HEK293 (cell line): ENCODE results near the gene ETV3.

Experiments used
- CTCF ChIA-PET: fragments of 350-600 bp; formaldehyde crosslinking; extraction: SDS; loops from one replicate; lab custom pipeline; 2021; ENCODE audit warnings: antibody characterized with exemption; lab: Yijun Ruan, JAX
- POLR2A ChIA-PET: fragments of 300-600 bp; formaldehyde crosslinking; extraction: SDS; loops from one replicate; lab custom pipeline; 2020; ENCODE audit warnings: antibody characterized with exemption, inconsistent platforms; lab: Yijun Ruan, JAX
- H3K27ac ChIP-seq: fragments of 200-500 bp; sonication (Bioruptor generic); 2 replicates; pipeline ENCODE4 v1.5.1; 2014; ENCODE audit warnings: low read depth, low read length, control low read depth, inconsistent platforms; ENCODE audit errors: extremely low read depth
- H3K36me3 ChIP-seq, 2 experiments: fragments of 200-500 bp in 1 of 2; sonication (Bioruptor generic) in 1 of 2; 1 replicate in 1 of 2; 2 replicates in 1 of 2; pipeline ENCODE4 v1.5.1; 2014 to 2017; ENCODE audit warnings: inconsistent platforms in 2 of 2, low read length in 2 of 2; ENCODE audit not compliant: control insufficient read depth in 2 of 2, insufficient read depth in 1 of 2
- H3K4me1 ChIP-seq: fragments of 200-500 bp; sonication (Bioruptor generic); 2 replicates; pipeline ENCODE4 v1.5.1; 2014; ENCODE audit warnings: mild to moderate bottlenecking, low read length, inconsistent platforms; ENCODE audit not compliant: control insufficient read depth, insufficient read depth
- H3K4me3 ChIP-seq: 2 replicates; pipeline ENCODE4 v1.5.1; 2011; ENCODE audit warnings: low read depth, mild to moderate bottlenecking, control low read depth, low read length, moderate library complexity
- H3K9me3 ChIP-seq: fragments of 200-500 bp; sonication (Bioruptor generic); 2 replicates; pipeline ENCODE4 v1.5.1; 2014; ENCODE audit warnings: low read depth, low read length, inconsistent platforms; ENCODE audit not compliant: control insufficient read depth, insufficient read depth
- IKZF3 ChIP-seq: fragments of 450-650 bp; IDR thresholded peaks from 2 replicates; pipeline ENCODE4 v1.5.0; 2018; ENCODE audit warnings: missing biosample characterization, mild to moderate bottlenecking, missing genetic modification characterization, moderate library complexity
- KLF8 ChIP-seq: fragments of 450-650 bp; formaldehyde crosslinking; IDR thresholded peaks from 2 replicates; pipeline ENCODE4 v1.5.1; 2016; ENCODE audit warnings: missing biosample characterization, missing genetic modification characterization
- TRIM28 ChIP-seq: IDR thresholded peaks from 2 replicates; pipeline ENCODE4 v1.6.1; 2011; ENCODE audit warnings: low read length, control low read depth, borderline replicate concordance
- ZEB2 ChIP-seq: fragments of 450-650 bp; formaldehyde crosslinking; IDR thresholded peaks from 2 replicates; pipeline ENCODE4 v1.5.1; 2016; ENCODE audit warnings: missing biosample characterization, missing genetic modification characterization
- ZNF169 ChIP-seq: fragments of 450-650 bp; formaldehyde crosslinking; IDR thresholded peaks from 2 replicates; pipeline ENCODE4 v1.5.1; 2016; ENCODE audit warnings: missing biosample characterization, missing genetic modification characterization
- ZNF175 ChIP-seq: fragments of 450-650 bp; formaldehyde crosslinking; IDR thresholded peaks from 2 replicates; pipeline ENCODE4 v1.5.1; 2016; ENCODE audit warnings: missing biosample characterization, missing genetic modification characterization
- ZNF19 ChIP-seq: fragments of 450-650 bp; formaldehyde crosslinking; IDR thresholded peaks from 2 replicates; pipeline ENCODE4; 2016; ENCODE audit warnings: missing biosample characterization, missing genetic modification characterization, low read depth
- ZNF366 ChIP-seq: fragments of 450-650 bp; formaldehyde crosslinking; conservative IDR thresholded peaks from 2 replicates; pipeline ENCODE4 v1.5.1; 2016; ENCODE audit warnings: missing biosample characterization, missing genetic modification characterization
- ZNF391 ChIP-seq: fragments of 450-650 bp; formaldehyde crosslinking; IDR thresholded peaks from 2 replicates; pipeline ENCODE4 v1.5.1; 2016; ENCODE audit warnings: low read depth, missing biosample characterization, missing genetic modification characterization, borderline replicate concordance
- ZNF596 ChIP-seq: fragments of 450-650 bp; IDR thresholded peaks from 2 replicates; pipeline ENCODE4 v1.5.0; 2018; ENCODE audit warnings: missing biosample characterization, mild to moderate bottlenecking, missing genetic modification characterization, moderate library complexity
- ZNF664 ChIP-seq: fragments of 450-650 bp; formaldehyde crosslinking; IDR thresholded peaks from 2 replicates; pipeline ENCODE4 v1.5.1; 2016; ENCODE audit warnings: missing biosample characterization, missing genetic modification characterization
- ZNF747 ChIP-seq: fragments of 450-650 bp; formaldehyde crosslinking; IDR thresholded peaks from 2 replicates; pipeline ENCODE4 v1.5.1; 2016; ENCODE audit warnings: missing biosample characterization, missing genetic modification characterization
- TF ChIP-seq, protein P1 (sequence below): fragments of 450-650 bp; formaldehyde crosslinking; IDR thresholded peaks from 2 replicates; pipeline ENCODE4 v1.5.1; 2016; ENCODE audit warnings: missing biosample characterization, missing genetic modification characterization
- TF ChIP-seq, protein P2 (sequence below): fragments of 450-650 bp; formaldehyde crosslinking; IDR thresholded peaks from 2 replicates; pipeline ENCODE4 v1.5.1; 2016; ENCODE audit warnings: missing biosample characterization, missing genetic modification characterization
- TF ChIP-seq, protein P3 (sequence below): fragments of 450-650 bp; formaldehyde crosslinking; IDR thresholded peaks from 2 replicates; pipeline ENCODE4 v1.5.1; 2017; ENCODE audit warnings: missing biosample characterization, missing genetic modification characterization
- TF ChIP-seq, protein P4 (sequence below): fragments of 450-650 bp; formaldehyde crosslinking; IDR thresholded peaks from 2 replicates; pipeline ENCODE4 v1.5.1; 2016; ENCODE audit warnings: missing biosample characterization, missing genetic modification characterization
- TF ChIP-seq, protein P5 (sequence below): fragments of 450-650 bp; formaldehyde crosslinking; IDR thresholded peaks from 2 replicates; pipeline ENCODE4 v1.5.1; 2016; ENCODE audit warnings: missing biosample characterization, missing genetic modification characterization
- TF ChIP-seq, protein P6 (sequence below): fragments of 450-650 bp; formaldehyde crosslinking; IDR thresholded peaks from 2 replicates; pipeline ENCODE4 v1.5.1; 2017; ENCODE audit warnings: missing biosample characterization, missing genetic modification characterization
- TF ChIP-seq, protein P7 (sequence below): fragments of 450-650 bp; formaldehyde crosslinking; IDR thresholded peaks from 2 replicates; pipeline ENCODE4 v1.5.1; 2016; ENCODE audit warnings: missing biosample characterization, missing genetic modification characterization

Gene ETV3

DNA sequence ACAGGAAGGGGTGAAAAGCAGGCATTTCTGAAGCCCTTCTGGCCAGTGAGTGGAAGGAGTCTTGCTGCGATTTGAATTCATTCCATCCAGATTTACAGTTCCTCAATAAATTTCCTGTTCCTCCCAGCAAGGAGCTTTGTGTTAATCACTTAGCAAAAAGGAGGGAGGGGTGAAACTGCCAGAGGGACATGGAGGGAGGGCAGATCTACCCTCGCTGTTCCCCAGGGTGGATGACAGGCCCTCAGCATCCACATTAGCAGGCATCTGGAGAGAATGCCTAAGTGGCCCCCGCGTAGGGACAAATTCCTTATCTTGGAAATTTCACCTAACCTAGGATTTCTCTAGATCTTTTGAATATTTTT is 1.2 kb downstream of the ETV3 start (continued):
- TF ChIP-seq ZEB2 (tag by site-specific recombination), result peak; percentile 21; the same call in 1 of the 2 replicates
- TF ChIP-seq, protein P1, sequence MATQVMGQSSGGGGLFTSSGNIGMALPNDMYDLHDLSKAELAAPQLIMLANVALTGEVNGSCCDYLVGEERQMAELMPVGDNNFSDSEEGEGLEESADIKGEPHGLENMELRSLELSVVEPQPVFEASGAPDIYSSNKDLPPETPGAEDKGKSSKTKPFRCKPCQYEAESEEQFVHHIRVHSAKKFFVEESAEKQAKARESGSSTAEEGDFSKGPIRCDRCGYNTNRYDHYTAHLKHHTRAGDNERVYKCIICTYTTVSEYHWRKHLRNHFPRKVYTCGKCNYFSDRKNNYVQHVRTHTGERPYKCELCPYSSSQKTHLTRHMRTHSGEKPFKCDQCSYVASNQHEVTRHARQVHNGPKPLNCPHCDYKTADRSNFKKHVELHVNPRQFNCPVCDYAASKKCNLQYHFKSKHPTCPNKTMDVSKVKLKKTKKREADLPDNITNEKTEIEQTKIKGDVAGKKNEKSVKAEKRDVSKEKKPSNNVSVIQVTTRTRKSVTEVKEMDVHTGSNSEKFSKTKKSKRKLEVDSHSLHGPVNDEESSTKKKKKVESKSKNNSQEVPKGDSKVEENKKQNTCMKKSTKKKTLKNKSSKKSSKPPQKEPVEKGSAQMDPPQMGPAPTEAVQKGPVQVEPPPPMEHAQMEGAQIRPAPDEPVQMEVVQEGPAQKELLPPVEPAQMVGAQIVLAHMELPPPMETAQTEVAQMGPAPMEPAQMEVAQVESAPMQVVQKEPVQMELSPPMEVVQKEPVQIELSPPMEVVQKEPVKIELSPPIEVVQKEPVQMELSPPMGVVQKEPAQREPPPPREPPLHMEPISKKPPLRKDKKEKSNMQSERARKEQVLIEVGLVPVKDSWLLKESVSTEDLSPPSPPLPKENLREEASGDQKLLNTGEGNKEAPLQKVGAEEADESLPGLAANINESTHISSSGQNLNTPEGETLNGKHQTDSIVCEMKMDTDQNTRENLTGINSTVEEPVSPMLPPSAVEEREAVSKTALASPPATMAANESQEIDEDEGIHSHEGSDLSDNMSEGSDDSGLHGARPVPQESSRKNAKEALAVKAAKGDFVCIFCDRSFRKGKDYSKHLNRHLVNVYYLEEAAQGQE (tag by site-specific recombination), result no peak
- peak; percentile 73 for TF ChIP-seq ZNF664 (tag by site-specific recombination)
- peak; percentile 35 for TF ChIP-seq IKZF3 (tag by site-specific recombination)
- TF ChIP-seq, protein P2, sequence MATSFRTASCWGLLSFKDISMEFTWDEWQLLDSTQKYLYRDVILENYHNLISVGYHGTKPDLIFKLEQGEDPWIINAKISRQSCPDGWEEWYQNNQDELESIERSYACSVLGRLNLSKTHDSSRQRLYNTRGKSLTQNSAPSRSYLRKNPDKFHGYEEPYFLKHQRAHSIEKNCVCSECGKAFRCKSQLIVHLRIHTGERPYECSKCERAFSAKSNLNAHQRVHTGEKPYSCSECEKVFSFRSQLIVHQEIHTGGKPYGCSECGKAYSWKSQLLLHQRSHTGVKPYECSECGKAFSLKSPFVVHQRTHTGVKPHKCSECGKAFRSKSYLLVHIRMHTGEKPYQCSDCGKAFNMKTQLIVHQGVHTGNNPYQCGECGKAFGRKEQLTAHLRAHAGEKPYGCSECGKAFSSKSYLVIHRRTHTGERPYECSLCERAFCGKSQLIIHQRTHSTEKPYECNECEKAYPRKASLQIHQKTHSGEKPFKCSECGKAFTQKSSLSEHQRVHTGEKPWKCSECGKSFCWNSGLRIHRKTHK, result no peak
- TF ChIP-seq, protein P3, sequence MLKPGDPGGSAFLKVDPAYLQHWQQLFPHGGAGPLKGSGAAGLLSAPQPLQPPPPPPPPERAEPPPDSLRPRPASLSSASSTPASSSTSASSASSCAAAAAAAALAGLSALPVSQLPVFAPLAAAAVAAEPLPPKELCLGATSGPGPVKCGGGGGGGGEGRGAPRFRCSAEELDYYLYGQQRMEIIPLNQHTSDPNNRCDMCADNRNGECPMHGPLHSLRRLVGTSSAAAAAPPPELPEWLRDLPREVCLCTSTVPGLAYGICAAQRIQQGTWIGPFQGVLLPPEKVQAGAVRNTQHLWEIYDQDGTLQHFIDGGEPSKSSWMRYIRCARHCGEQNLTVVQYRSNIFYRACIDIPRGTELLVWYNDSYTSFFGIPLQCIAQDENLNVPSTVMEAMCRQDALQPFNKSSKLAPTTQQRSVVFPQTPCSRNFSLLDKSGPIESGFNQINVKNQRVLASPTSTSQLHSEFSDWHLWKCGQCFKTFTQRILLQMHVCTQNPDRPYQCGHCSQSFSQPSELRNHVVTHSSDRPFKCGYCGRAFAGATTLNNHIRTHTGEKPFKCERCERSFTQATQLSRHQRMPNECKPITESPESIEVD (tag by site-specific recombination), result peak; percentile 52; the same call in 1 of the 2 replicates
- TF ChIP-seq, protein P4, sequence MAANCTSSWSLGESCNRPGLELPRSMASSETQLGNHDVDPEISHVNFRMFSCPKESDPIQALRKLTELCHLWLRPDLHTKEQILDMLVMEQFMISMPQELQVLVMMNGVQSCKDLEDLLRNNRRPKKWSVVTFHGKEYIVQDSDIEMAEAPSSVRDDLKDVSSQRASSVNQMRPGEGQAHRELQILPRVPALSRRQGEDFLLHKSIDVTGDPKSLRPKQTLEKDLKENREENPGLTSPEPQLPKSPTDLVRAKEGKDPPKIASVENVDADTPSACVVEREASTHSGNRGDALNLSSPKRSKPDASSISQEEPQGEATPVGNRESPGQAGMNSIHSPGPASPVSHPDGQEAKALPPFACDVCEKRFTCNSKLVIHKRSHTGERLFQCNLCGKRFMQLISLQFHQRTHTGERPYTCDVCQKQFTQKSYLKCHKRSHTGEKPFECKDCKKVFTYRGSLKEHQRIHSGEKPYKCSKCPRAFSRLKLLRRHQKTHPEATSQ (tag by site-specific recombination), result no peak
- TF ChIP-seq ZNF175 (tag by site-specific recombination), result no peak
- no peak for TF ChIP-seq ZNF366 (tag by site-specific recombination)

DNA sequence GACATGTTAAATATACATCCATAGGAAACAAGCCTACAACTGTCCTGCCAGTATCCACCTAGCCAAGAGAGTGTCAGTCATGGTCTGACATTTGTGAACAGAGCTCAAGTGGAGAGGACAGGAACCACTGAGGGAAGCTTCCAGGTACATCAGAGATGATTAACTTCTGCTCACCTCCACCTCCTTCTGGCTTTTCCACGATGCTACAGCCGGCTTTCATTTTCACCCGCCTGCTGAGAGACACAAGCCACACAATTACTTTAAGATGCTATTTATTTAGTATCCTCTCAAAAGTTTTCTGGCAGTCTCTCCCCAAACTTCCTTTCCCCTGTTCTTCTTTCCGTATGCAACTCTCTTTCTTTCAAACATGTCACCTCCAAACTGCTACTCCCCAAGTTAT is 2.1 kb downstream of the ETV3 start:
- H3K4me3 ChIP-seq, result no peak overlapping the region
- ChIA-PET POLR2A (no interaction called here), CTCF (interaction anchor here (0.6 to 5.0 kb wide), 11 partner anchors 9 to 741 kb away, joined by 3 to 39 read pairs (median 3); no protein-coding TSS in a partner anchor)
- H3K4me1 ChIP-seq, result peaks cover 6% of the 10 kb centered on the region
- H3K27ac ChIP-seq, result no peak overlapping the region
- H3K9me3 ChIP-seq, result no peaks in the 10 kb centered on the region
- H3K36me3 ChIP-seq, result peaks cover 28 to 51% of the 10 kb centered on the region in 2 experiments
- no peak for TF ChIP-seq ZNF747
- no peak for TF ChIP-seq ZNF169 (tag by site-specific recombination)
- TF ChIP-seq, protein P5, sequence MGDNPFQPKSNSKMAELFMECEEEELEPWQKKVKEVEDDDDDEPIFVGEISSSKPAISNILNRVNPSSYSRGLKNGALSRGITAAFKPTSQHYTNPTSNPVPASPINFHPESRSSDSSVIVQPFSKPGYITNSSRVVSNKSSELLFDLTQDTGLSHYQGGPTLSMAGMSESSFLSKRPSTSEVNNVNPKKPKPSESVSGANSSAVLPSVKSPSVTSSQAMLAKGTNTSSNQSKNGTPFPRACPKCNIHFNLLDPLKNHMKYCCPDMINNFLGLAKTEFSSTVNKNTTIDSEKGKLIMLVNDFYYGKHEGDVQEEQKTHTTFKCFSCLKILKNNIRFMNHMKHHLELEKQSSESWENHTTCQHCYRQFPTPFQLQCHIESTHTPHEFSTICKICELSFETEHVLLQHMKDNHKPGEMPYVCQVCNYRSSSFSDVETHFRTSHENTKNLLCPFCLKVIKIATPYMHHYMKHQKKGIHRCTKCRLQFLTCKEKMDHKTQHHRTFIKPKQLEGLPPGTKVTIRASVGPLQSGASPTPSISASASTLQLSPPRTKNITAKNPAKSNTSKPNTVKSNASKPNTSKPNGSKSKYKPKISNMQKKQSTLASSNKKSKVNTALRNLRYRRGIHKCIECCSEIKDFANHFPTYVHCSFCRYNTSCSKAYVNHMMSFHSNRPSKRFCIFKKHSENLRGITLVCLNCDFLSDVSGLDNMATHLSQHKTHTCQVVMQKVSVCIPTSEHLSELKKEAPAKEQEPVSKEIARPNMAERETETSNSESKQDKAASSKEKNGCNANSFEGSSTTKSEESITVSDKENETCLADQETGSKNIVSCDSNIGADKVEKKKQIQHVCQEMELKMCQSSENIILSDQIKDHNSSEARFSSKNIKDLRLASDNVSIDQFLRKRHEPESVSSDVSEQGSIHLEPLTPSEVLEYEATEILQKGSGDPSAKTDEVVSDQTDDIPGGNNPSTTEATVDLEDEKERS (tag by site-specific recombination), result no peak
- TF ChIP-seq, protein P6, sequence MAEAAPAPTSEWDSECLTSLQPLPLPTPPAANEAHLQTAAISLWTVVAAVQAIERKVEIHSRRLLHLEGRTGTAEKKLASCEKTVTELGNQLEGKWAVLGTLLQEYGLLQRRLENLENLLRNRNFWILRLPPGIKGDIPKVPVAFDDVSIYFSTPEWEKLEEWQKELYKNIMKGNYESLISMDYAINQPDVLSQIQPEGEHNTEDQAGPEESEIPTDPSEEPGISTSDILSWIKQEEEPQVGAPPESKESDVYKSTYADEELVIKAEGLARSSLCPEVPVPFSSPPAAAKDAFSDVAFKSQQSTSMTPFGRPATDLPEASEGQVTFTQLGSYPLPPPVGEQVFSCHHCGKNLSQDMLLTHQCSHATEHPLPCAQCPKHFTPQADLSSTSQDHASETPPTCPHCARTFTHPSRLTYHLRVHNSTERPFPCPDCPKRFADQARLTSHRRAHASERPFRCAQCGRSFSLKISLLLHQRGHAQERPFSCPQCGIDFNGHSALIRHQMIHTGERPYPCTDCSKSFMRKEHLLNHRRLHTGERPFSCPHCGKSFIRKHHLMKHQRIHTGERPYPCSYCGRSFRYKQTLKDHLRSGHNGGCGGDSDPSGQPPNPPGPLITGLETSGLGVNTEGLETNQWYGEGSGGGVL (tag by site-specific recombination), result no peak
- TF ChIP-seq, protein P7, sequence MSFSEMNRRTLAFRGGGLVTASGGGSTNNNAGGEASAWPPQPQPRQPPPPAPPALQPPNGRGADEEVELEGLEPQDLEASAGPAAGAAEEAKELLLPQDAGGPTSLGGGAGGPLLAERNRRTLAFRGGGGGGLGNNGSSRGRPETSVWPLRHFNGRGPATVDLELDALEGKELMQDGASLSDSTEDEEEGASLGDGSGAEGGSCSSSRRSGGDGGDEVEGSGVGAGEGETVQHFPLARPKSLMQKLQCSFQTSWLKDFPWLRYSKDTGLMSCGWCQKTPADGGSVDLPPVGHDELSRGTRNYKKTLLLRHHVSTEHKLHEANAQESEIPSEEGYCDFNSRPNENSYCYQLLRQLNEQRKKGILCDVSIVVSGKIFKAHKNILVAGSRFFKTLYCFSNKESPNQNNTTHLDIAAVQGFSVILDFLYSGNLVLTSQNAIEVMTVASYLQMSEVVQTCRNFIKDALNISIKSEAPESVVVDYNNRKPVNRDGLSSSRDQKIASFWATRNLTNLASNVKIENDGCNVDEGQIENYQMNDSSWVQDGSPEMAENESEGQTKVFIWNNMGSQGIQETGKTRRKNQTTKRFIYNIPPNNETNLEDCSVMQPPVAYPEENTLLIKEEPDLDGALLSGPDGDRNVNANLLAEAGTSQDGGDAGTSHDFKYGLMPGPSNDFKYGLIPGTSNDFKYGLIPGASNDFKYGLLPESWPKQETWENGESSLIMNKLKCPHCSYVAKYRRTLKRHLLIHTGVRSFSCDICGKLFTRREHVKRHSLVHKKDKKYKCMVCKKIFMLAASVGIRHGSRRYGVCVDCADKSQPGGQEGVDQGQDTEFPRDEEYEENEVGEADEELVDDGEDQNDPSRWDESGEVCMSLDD (tag by site-specific recombination), result no peak
- no peak for TF ChIP-seq ZNF19 (tag by site-specific recombination)
- TF ChIP-seq ZNF391, result no peak
- TF ChIP-seq ZNF596, result no peak
- TF ChIP-seq KLF8, result no peak
- no peak for TF ChIP-seq TRIM28
